K562 (cell line): ENCODE measurements around the gene CLEC2L. TPM values are rescaled to one million over a fixed set of nuclear protein-coding genes. Genes with fewer than 3 reads are reported as not detected.

Experiments
- ATAC-seq: fragments of 200-7000 bp; cut with Tn5 transposase; 3 replicates; pipeline ENCODE4 v1.9.1; 2020; ENCODE audit warnings: moderate library complexity
- BruUV-seq: library from RNA; stranded (reverse); fragments of 400-500 nt; replicated peaks from 2 replicates; lab custom pipeline; 2021; lab: Mats Ljungman, UMichigan
- CTCF ChIA-PET: fragments of 300-600 bp; formaldehyde crosslinking; extraction: SDS; loops from one replicate; lab custom pipeline; 2021; ENCODE audit warnings: low intra/inter-chr PET ratio; lab: Yijun Ruan, JAX
- POLR2A ChIA-PET: fragments of 300-600, 350-650 bp; sonication (Branson Sonifier 250); formaldehyde crosslinking; extraction: SDS; loops from one replicate; lab custom pipeline; 2021; ENCODE audit warnings: antibody characterized with exemption, inconsistent platforms; lab: Yijun Ruan, JAX
- DNase-seq, 4 experiments: peaks; one replicate each; pipeline versions ENCODE4 v3.0.0 to v3.0.0-alpha.2; 2011 to 2018; ENCODE audit warnings: low spot score in 3 of 4, mixed read lengths in 3 of 4; ENCODE audit errors: extremely low read depth in 1 of 4
- FAIRE-seq: peaks from 2 replicates; lab custom pipeline; 2011; peaks lifted over from hg19 to GRCh38; lab: Jason Lieb, UNC
- H2AFZ ChIP-seq: 2 replicates; pipeline ENCODE4 v1.6.0; 2011; ENCODE audit warnings: low read depth, low read length, control low read depth, inconsistent platforms
- H3K27ac ChIP-seq: fragments of 200-600 bp; 3 replicates; pipeline ENCODE4 v1.8.0; 2011; ENCODE audit warnings: low read depth, mild to moderate bottlenecking, control low read depth, inconsistent platforms, low read length, moderate library complexity, mixed read lengths; ENCODE audit errors: extremely low read depth
- H3K27me3 ChIP-seq, 2 experiments: fragments of 300-600 bp in 1 of 2; 2 replicates in 1 of 2; 3 replicates in 1 of 2; pipeline versions ENCODE4 v1.6.0 to v1.8.0; 2011; ENCODE audit warnings: inconsistent platforms in 2 of 2, low read length in 2 of 2, mild to moderate bottlenecking in 1 of 2, mixed read lengths in 1 of 2, moderate library complexity in 1 of 2; ENCODE audit not compliant: control insufficient read depth in 2 of 2, insufficient read depth in 2 of 2
- H3K36me3 ChIP-seq: fragments of 300-600 bp; 3 replicates; pipeline ENCODE4 v1.8.0; 2011; ENCODE audit warnings: mild to moderate bottlenecking, low read length, inconsistent platforms; ENCODE audit not compliant: control insufficient read depth, insufficient read depth
- H3K4me1 ChIP-seq, 2 experiments: fragments of 200-600 bp in 1 of 2; replicated peaks in 1 of 2; 2 replicates in 1 of 2; 3 replicates in 1 of 2; pipeline versions ENCODE4 v1.5.1 to v1.8.0; 2011; ENCODE audit warnings: inconsistent platforms in 2 of 2, low read length in 2 of 2, mild to moderate bottlenecking in 1 of 2, mixed read lengths in 1 of 2, moderate library complexity in 1 of 2; ENCODE audit not compliant: control insufficient read depth in 2 of 2, insufficient read depth in 2 of 2
- H3K4me2 ChIP-seq: 2 replicates; pipeline ENCODE4 v1.6.1; 2011; ENCODE audit warnings: low read length, control low read depth, inconsistent platforms, mixed read lengths; ENCODE audit not compliant: insufficient read depth
- H3K4me3 ChIP-seq: fragments of 200-600 bp; sonication (generic), shearing (Covaris generic); 2 replicates; pipeline ENCODE4 v1.5.1; 2016; ENCODE audit warnings: control low read depth, inconsistent platforms
- H3K79me2 ChIP-seq: fragments of 200-600 bp; 3 replicates; pipeline ENCODE4 v1.8.0; 2011; ENCODE audit warnings: low read length, inconsistent platforms; ENCODE audit not compliant: control insufficient read depth, insufficient read depth
- H3K9ac ChIP-seq, 2 experiments: 2 replicates each; pipeline versions ENCODE4 v1.6.0 to v1.6.1; 2011; ENCODE audit warnings: low read depth in 2 of 2, low read length in 2 of 2, control low read depth in 1 of 2, inconsistent platforms in 1 of 2, mild to moderate bottlenecking in 1 of 2, mixed read lengths in 1 of 2; ENCODE audit not compliant: insufficient read depth in 1 of 2
- H3K9me1 ChIP-seq: one replicate; pipeline ENCODE4 v1.6.0; 2011; ENCODE audit warnings: inconsistent platforms, mild to moderate bottlenecking, low read length, moderate library complexity; ENCODE audit not compliant: control insufficient read depth, insufficient read depth
- H3K9me3 ChIP-seq: replicated peaks from 2 replicates; pipeline ENCODE4 v1.5.1; 2011; ENCODE audit warnings: low read depth, low read length, inconsistent platforms; ENCODE audit not compliant: control insufficient read depth, insufficient read depth
- H4K20me1 ChIP-seq: replicated peaks from 2 replicates; pipeline ENCODE4 v1.6.1; 2011; ENCODE audit warnings: low read length, inconsistent platforms, mixed read lengths; ENCODE audit not compliant: control insufficient read depth, insufficient read depth
- ILK ChIP-seq: fragments of 450-650 bp; IDR thresholded peaks from 2 replicates; pipeline ENCODE4 v1.6.1; 2016; ENCODE audit warnings: missing genetic modification characterization, low read depth, mild to moderate bottlenecking, missing compliant biosample characterization, moderate library complexity, borderline replicate concordance
- PCBP1 ChIP-seq: fragments of 200-400 bp; formaldehyde crosslinking; IDR thresholded peaks from 2 replicates; pipeline ENCODE4 v1.6.1; 2018; ENCODE audit warnings: mild to moderate bottlenecking, low read depth, low read length; ENCODE audit not compliant: poor library complexity, severe bottlenecking
- SMAD2 ChIP-seq: fragments of 150-350 bp; IDR thresholded peaks from 2 replicates; pipeline ENCODE4 v1.6.1; 2014; ENCODE audit warnings: low read depth, mild to moderate bottlenecking, low read length
- SMARCB1 ChIP-seq: IDR thresholded peaks from 2 replicates; pipeline ENCODE4 v1.6.1; 2011; ENCODE audit warnings: improper control_type of control experiment, low read depth; ENCODE audit not compliant: insufficient read length
- XRCC3 ChIP-seq: fragments of 450-650 bp; IDR thresholded peaks from 2 replicates; pipeline ENCODE4 v1.6.1; 2017; ENCODE audit warnings: mild to moderate bottlenecking, moderate library complexity
- ZNF584 ChIP-seq: fragments of 200-800 bp; sonication (Bioruptor generic); IDR thresholded peaks from 2 replicates; pipeline ENCODE4 v1.6.1; 2016; ENCODE audit warnings: low read depth, mild to moderate bottlenecking, missing genetic modification characterization, missing compliant biosample characterization
- WGBS: fragments of 100-300 bp; shearing (Covaris generic); methylation state at CpG from one replicate; pipeline ENCODE4 v1.1.6; 2016; ENCODE audit warnings: low coverage, mixed read lengths; ENCODE audit not compliant: insufficient coverage; ENCODE audit errors: missing lambda C conversion rate; 5-methylcytosine and 5-hydroxymethylcytosine counted together
- in situ Hi-C: fragments of 300-500 bp; cut with MboI; formaldehyde crosslinking; loops from 4 replicates; pipeline ENCODE4 v1.15.0; 2018; ENCODE audit warnings: inconsistent platforms, mixed read lengths
- intact Hi-C: fragments of 100-400 bp; cut with micrococcal nuclease; formaldehyde crosslinking; loops from 2 replicates; pipeline ENCODE4 v1.14.2; 2022
- polyA plus RNA-seq, 8 experiments: library from polyadenylated mRNA; depleted of rRNA in 4 of 8; stranded (reverse) in 5 of 8; unstranded in 3 of 8; fragments of >200 nt; fragmentation: Nextera tagmentation in 2 of 8; fragmentation: Illumina TruSeq in 1 of 8; extraction: Ambion mirVana in 2 of 8; extraction: Trizol in 1 of 8; gene quantifications; 2 replicates each; pipeline versions ENCODE4 v1.2.1 to v1.2.3, GENCODE V29; 2011 to 2014; ENCODE audit warnings: inconsistent platforms in 1 of 8, missing spikeins in 1 of 8
- total RNA-seq, 7 experiments: library from RNA; depleted of rRNA in 6 of 7; stranded (reverse); fragments of >200 nt in 6 of 7; fragmentation: Illumina TruSeq in 2 of 7; extraction: Trizol in 2 of 7; gene quantifications; 2 replicates each; pipeline versions ENCODE4 v1.2.1 to v1.2.3, GENCODE V29; 2011 to 2021; ENCODE audit warnings: low replicate concordance in 1 of 7
- TF ChIP-seq, protein P1 (sequence below): sonication (generic); formaldehyde crosslinking; IDR thresholded peaks from 2 replicates; pipeline ENCODE4 v1.8.0; 2022; ENCODE audit warnings: missing genetic modification reagents, mild to moderate bottlenecking, borderline replicate concordance

CLEC2L gene
- total and polyA plus RNA-seq, 9 of the 15 experiments (the other 6 are each of a cell fraction or from before 2014, with no cell fraction given) = 0.84 to 5.5 (median 1.8) TPM

DNA sequence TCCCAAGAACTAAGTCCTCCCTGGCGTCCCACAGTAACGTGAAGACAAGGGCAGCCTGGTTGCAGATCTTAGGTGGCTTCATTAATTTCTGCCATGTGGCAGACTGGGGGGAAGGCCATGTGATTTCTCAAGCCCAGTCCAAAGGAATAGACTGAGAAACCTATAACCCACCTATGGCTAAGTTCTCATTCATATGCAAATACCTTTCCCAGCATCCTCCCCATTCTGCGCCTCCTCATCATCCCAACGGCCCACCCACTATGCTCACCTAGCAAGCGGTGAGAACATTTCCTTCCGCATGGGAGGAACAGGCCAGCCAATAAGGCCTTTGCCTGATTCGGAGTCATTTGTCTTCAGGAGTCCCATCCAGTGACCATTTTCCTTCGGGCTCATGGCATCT is 8.2 kb upstream of the CLEC2L start:
- POLR2A ChIA-PET = no interaction called here
- CTCF ChIA-PET = no interaction called here
- intact Hi-C loops = no loop called here
- H3K4me3 ChIP-seq = no peak overlapping the region
- H3K9ac ChIP-seq = no peak overlapping the region
- H3K4me2 ChIP-seq = no peak overlapping the region
- WGBS = 5% methylated on average over 8 of the region's 8 CpGs
- ATAC-seq (no peak), DNase-seq (no peak), FAIRE-seq (no peak)
- in situ Hi-C loops = no loop called here
- H3K9me3 ChIP-seq = no peaks in the 10 kb centered on the region
- no peaks in the 10 kb centered on the region for H3K79me2 ChIP-seq
- H3K27ac ChIP-seq = no peak overlapping the region
- H3K9me1 ChIP-seq = no peaks in the 10 kb centered on the region
- H3K27me3 ChIP-seq = peaks cover 54 to 71% of the 10 kb centered on the region in 2 experiments
- no peaks in the 10 kb centered on the region for H3K36me3 ChIP-seq
- peaks cover 4% of the 10 kb centered on the region; the same call in 1 of the 2 replicates for H4K20me1 ChIP-seq
- H3K4me1 ChIP-seq = no peaks in the 10 kb centered on the region
- TF ChIP-seq ILK (tag) = no peak
- no peak for TF ChIP-seq SMARCB1
- no peak for TF ChIP-seq XRCC3
- TF ChIP-seq ZNF584 (CRISPR knock-in tag) = no peak
- no peak for TF ChIP-seq PCBP1
- TF ChIP-seq, protein P1, sequence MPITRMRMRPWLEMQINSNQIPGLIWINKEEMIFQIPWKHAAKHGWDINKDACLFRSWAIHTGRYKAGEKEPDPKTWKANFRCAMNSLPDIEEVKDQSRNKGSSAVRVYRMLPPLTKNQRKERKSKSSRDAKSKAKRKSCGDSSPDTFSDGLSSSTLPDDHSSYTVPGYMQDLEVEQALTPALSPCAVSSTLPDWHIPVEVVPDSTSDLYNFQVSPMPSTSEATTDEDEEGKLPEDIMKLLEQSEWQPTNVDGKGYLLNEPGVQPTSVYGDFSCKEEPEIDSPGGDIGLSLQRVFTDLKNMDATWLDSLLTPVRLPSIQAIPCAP (CRISPR knock-in tag) = no peak
- no peak for TF ChIP-seq SMAD2
- no TSS peak for BruUV-seq
- H2AFZ ChIP-seq = no peak overlapping the region
